ENCODE measurements around the gene SV2B. TPM values are rescaled to one million over a fixed set of nuclear protein-coding genes. Genes with fewer than 3 reads are reported as not detected.

SV2B gene
- total and polyA plus RNA-seq, 2 experiments from 2014 or later = 0.06 to 0.76 TPM

DNA sequence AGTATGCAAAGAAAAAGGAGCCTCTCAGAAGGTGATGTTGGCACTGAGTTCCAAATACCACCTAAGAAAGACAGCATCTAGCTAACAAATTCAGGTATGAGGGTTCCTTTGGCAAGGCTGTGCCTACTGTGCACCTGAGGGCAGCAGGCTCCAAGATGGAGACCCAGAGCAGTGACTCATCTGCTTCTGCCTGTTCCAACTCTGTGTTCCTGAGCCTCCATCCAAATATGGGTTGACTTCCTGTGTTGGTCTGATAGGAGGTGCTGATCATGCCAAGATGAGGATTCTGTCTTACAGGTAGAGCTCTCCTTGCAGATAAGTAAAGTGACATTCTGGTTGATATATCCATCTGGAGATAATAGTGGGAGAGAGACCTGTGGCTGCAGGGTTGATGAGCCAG is 26.0 kb downstream of the SV2B start:
- Histone ChIP-seq H3K4me2 (no peak overlapping the region), H3F3A (replicated peaks; ENCODE audit: low read depth) (no peaks in the 10 kb centered on the region), H3K4me3 (no peak overlapping the region), H3K27me3 (ENCODE audit: insufficient read depth) (no peaks in the 10 kb centered on the region), H2AFZ (no peak overlapping the region; the same call in 1 of the 2 replicates), H4K20me1 (replicated peaks; ENCODE audit: insufficient read depth) (no peaks in the 10 kb centered on the region), H3K4me1 (ENCODE audit: insufficient read depth) (peaks cover 16% of the 10 kb centered on the region), H3K79me2 (replicated peaks; ENCODE audit: insufficient read depth) (no peaks in the 10 kb centered on the region), H3K36me3 (ENCODE audit: insufficient read depth) (no peaks in the 10 kb centered on the region), H3K27ac (ENCODE audit: low read depth) (no peak overlapping the region), H3K9me2 (ENCODE audit: insufficient read depth) (peaks cover 4% of the 10 kb centered on the region; the same call in 1 of the 2 replicates)
- no peak for DNase-seq (ENCODE audit: low spot score)
- no peak for ATAC-seq
- no peak for TF ChIP-seq NANOG (IDR thresholded peaks at IDR 0.05; ENCODE audit: borderline replicate concordance)
- no peak for TF ChIP-seq EZH2 (IDR thresholded peaks at IDR 0.05; ENCODE audit: low read depth, unreplicated experiment)
- TF ChIP-seq POLR2AphosphoS5 (IDR thresholded peaks at IDR 0.05; ENCODE audit: low read depth) = no peak
- TF ChIP-seq EZH2phosphoT487 (IDR thresholded peaks at IDR 0.05; ENCODE audit: unreplicated experiment) = no peak
- no peak for TF ChIP-seq JUNB (IDR thresholded peaks at IDR 0.05; ENCODE audit: unreplicated experiment)
- TF ChIP-seq ZNF114 (CRISPR knock-in tag; IDR thresholded peaks at IDR 0.05) = no peak
- TF ChIP-seq ZNF462 (CRISPR knock-in tag; IDR thresholded peaks at IDR 0.05) = no peak
- TF ChIP-seq, protein P1, sequence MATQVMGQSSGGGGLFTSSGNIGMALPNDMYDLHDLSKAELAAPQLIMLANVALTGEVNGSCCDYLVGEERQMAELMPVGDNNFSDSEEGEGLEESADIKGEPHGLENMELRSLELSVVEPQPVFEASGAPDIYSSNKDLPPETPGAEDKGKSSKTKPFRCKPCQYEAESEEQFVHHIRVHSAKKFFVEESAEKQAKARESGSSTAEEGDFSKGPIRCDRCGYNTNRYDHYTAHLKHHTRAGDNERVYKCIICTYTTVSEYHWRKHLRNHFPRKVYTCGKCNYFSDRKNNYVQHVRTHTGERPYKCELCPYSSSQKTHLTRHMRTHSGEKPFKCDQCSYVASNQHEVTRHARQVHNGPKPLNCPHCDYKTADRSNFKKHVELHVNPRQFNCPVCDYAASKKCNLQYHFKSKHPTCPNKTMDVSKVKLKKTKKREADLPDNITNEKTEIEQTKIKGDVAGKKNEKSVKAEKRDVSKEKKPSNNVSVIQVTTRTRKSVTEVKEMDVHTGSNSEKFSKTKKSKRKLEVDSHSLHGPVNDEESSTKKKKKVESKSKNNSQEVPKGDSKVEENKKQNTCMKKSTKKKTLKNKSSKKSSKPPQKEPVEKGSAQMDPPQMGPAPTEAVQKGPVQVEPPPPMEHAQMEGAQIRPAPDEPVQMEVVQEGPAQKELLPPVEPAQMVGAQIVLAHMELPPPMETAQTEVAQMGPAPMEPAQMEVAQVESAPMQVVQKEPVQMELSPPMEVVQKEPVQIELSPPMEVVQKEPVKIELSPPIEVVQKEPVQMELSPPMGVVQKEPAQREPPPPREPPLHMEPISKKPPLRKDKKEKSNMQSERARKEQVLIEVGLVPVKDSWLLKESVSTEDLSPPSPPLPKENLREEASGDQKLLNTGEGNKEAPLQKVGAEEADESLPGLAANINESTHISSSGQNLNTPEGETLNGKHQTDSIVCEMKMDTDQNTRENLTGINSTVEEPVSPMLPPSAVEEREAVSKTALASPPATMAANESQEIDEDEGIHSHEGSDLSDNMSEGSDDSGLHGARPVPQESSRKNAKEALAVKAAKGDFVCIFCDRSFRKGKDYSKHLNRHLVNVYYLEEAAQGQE (IDR thresholded peaks at IDR 0.05; ENCODE audit: unreplicated experiment) = no peak
- no peak for TF ChIP-seq ZNF331 (CRISPR knock-in tag; IDR thresholded peaks at IDR 0.05; ENCODE audit: low read depth)
- TF ChIP-seq CTCF (conservative IDR thresholded peaks at IDR 0.05; ENCODE audit: low read depth in 2 of 2) = no peak
- TF ChIP-seq ETS1 (IDR thresholded peaks at IDR 0.05) = no peak
- no peak for TF ChIP-seq CREB1 (CRISPR knock-in tag; IDR thresholded peaks at IDR 0.05; ENCODE audit: low read depth)
- TF ChIP-seq STAT1 (IDR thresholded peaks at IDR 0.05; ENCODE audit: unreplicated experiment) = no peak
- no peak overlapping the region for H3K27ac Mint-ChIP-seq
- H3K36me3 Mint-ChIP-seq (ENCODE audit: low read depth) = no peaks in the 10 kb centered on the region
- H3K4me3 Mint-ChIP-seq = no peak overlapping the region
- peaks cover 8% of the 10 kb centered on the region for H3K4me1 Mint-ChIP-seq
- H3K27me3 Mint-ChIP-seq (ENCODE audit: insufficient read depth, low read depth, poor library complexity) = peaks cover 2% of the 10 kb centered on the region
- no peaks in the 10 kb centered on the region for H3K9me3 Mint-ChIP-seq
